Neural progenitor cell (in vitro differentiated cells): ENCODE data around the gene WIPF2. TPM values are rescaled to one million over a fixed set of nuclear protein-coding genes. Genes with fewer than 3 reads are reported as not detected.
"Not testable (repeated sequence)": the region's sequence is repeated elsewhere in the genome, so short reads cannot be mapped to it uniquely, and the experiment has no call there.

Experiments used
- DNase-seq: peaks from one replicate; pipeline ENCODE4 v3.0.0-alpha.2; 2016; ENCODE audit warnings: low spot score
- H2AFZ ChIP-seq: fragments of 200-600 bp; sonication (generic); replicated peaks from 2 replicates; pipeline ENCODE4 v1.6.1; 2016; ENCODE audit warnings: antibody characterized with exemption
- H3F3A ChIP-seq: fragments of 200-600 bp; sonication (generic); 2 replicates; pipeline ENCODE4 v1.6.1; 2016; ENCODE audit warnings: antibody characterized with exemption, low read depth
- H3K27ac ChIP-seq: fragments of 200-600 bp; sonication (generic); 2 replicates; pipeline ENCODE4 v1.5.1; 2016; ENCODE audit warnings: mild to moderate bottlenecking
- H3K27me3 ChIP-seq: fragments of 200-600 bp; sonication (generic); 2 replicates; pipeline ENCODE4 v1.6.1; 2016; ENCODE audit warnings: mild to moderate bottlenecking, moderate library complexity
- H3K36me3 ChIP-seq: fragments of 200-600 bp; sonication (generic); 2 replicates; pipeline ENCODE4 v1.5.1; 2016
- H3K4me1 ChIP-seq: fragments of 200-600 bp; sonication (generic); 2 replicates; pipeline ENCODE4 v1.6.1; 2016; ENCODE audit warnings: mixed run types
- H3K4me2 ChIP-seq: fragments of 200-600 bp; sonication (generic); 2 replicates; pipeline ENCODE4 v1.6.1; 2016
- H3K4me3 ChIP-seq: fragments of 200-600 bp; sonication (generic); 2 replicates; pipeline ENCODE4 v1.5.1; 2016
- H3K79me2 ChIP-seq: fragments of 200-600 bp; sonication (generic); 2 replicates; pipeline ENCODE4 v1.6.1; 2016; ENCODE audit warnings: low read depth
- H3K9ac ChIP-seq: fragments of 200-600 bp; sonication (generic); 2 replicates; pipeline ENCODE4 v1.6.1; 2016
- H3K9me3 ChIP-seq: fragments of 200-600 bp; sonication (generic); 2 replicates; pipeline ENCODE4 v1.5.1; 2016; ENCODE audit warnings: low read depth
- H4K20me1 ChIP-seq: fragments of 200-600 bp; sonication (generic); 2 replicates; pipeline ENCODE4 v1.6.1; 2016; ENCODE audit warnings: low read depth
- H3K27ac Mint-ChIP-seq: 3 replicates; pipeline ENCODE4 v1.8.0; 2021; ENCODE audit warnings: mixed read lengths
- H3K27me3 Mint-ChIP-seq: 2 replicates; pipeline ENCODE4 v1.8.0; 2022; ENCODE audit warnings: low read depth, mild to moderate bottlenecking, inconsistent platforms, moderate library complexity, mixed read lengths; ENCODE audit not compliant: insufficient read depth
- H3K36me3 Mint-ChIP-seq: 3 replicates; pipeline ENCODE4 v1.8.0; 2021; ENCODE audit warnings: mixed read lengths
- H3K4me1 Mint-ChIP-seq: 3 replicates; pipeline ENCODE4 v1.8.0; 2021; ENCODE audit warnings: mixed read lengths
- H3K4me3 Mint-ChIP-seq: 3 replicates; pipeline ENCODE4 v1.8.0; 2021; ENCODE audit warnings: mild to moderate bottlenecking, moderate library complexity, mixed read lengths
- H3K9me3 Mint-ChIP-seq: 3 replicates; pipeline ENCODE4 v1.8.0; 2020; ENCODE audit warnings: mixed read lengths
- CTCF ChIP-seq: fragments of 200-600 bp; sonication (generic); IDR thresholded peaks from 2 replicates; pipeline ENCODE4 v1.5.1; 2017; ENCODE audit warnings: antibody characterized with exemption, mild to moderate bottlenecking
- EZH2 ChIP-seq: fragments of 200-600 bp; sonication (generic); IDR thresholded peaks from 2 replicates; pipeline ENCODE4 v1.6.1; 2017; ENCODE audit warnings: antibody characterized with exemption, mild to moderate bottlenecking, moderate library complexity
- EZH2phosphoT487 ChIP-seq: fragments of 200-600 bp; sonication (generic); IDR thresholded peaks from 2 replicates; pipeline ENCODE4 v1.6.1; 2017; ENCODE audit warnings: antibody characterized with exemption
- total RNA-seq: library from RNA; depleted of rRNA; stranded (reverse); fragments of >200 nt; gene quantifications from 2 replicates; pipeline ENCODE4 v1.2.3, GENCODE V29; 2015; ENCODE audit warnings: low replicate concordance

The WIPF2 gene
- total RNA-seq, 1 donor from 2014 or later: 6.8 TPM

- H3K27ac Mint-ChIP-seq: peak overlapping the region; percentile 4
- TF ChIP-seq EZH2 (peak; percentile 41), CTCF (no peak), EZH2phosphoT487 (no peak)
- H3K4me1 Mint-ChIP-seq: peaks cover 31% of the 10 kb centered on the region
- Histone ChIP-seq H3K4me1 (peaks cover 4% of the 10 kb centered on the region), H3K4me3 (peak overlapping the region; percentile 99), H3K4me2 (peak overlapping the region; percentile 93), H3F3A (peaks cover 39% of the 10 kb centered on the region), H3K27me3 (no peaks in the 10 kb centered on the region), H4K20me1 (peaks cover 9% of the 10 kb centered on the region), H3K9ac (peak overlapping the region; percentile 35), H3K79me2 (peaks cover 41% of the 10 kb centered on the region), H2AFZ (peak overlapping the region; percentile 86), H3K9me3 (no peaks in the 10 kb centered on the region), H3K36me3 (no peaks in the 10 kb centered on the region), H3K27ac (peak overlapping the region; percentile 81)
- H3K36me3 Mint-ChIP-seq: peaks cover 4% of the 10 kb centered on the region
- peak overlapping the region; percentile 93 for H3K4me3 Mint-ChIP-seq
- peaks cover 2% of the 10 kb centered on the region for H3K27me3 Mint-ChIP-seq
- no peaks in the 10 kb centered on the region for H3K9me3 Mint-ChIP-seq
- no peak for DNase-seq
Observed at GRCh38 chr17:40219594-40220338, 662 bp downstream of the WIPF2 start.

GRCh38 chr17:40224718-40225550, 5.8 kb downstream of the WIPF2 start:
- Histone ChIP-seq H3F3A (peaks cover 17% of the 10 kb centered on the region), H3K79me2 (peaks cover 78% of the 10 kb centered on the region), H4K20me1 (peaks cover 15% of the 10 kb centered on the region), H3K36me3 (no peaks in the 10 kb centered on the region), H3K9me3 (no peaks in the 10 kb centered on the region), H3K4me3 (no peak overlapping the region), H3K9ac (no peak overlapping the region), H2AFZ (no peak overlapping the region), H3K27ac (peak overlapping the region; percentile 37), H3K4me1 (peaks cover 4% of the 10 kb centered on the region), H3K27me3 (no peaks in the 10 kb centered on the region), H3K4me2 (no peak overlapping the region)
- H3K27ac Mint-ChIP-seq: peak overlapping the region; percentile 62
- no peak for DNase-seq
- TF ChIP-seq EZH2 (no peak), EZH2phosphoT487 (no peak), CTCF (no peak)
- H3K27me3 Mint-ChIP-seq: peaks cover 2% of the 10 kb centered on the region
- peak overlapping the region; percentile 28 for H3K4me3 Mint-ChIP-seq
- H3K36me3 Mint-ChIP-seq: peaks cover 13% of the 10 kb centered on the region
- peaks cover 27% of the 10 kb centered on the region for H3K4me1 Mint-ChIP-seq
- no peaks in the 10 kb centered on the region for H3K9me3 Mint-ChIP-seq

GRCh38 chr17:40229146-40229545, 10.0 kb downstream of the WIPF2 start:
- Mint-ChIP-seq H3K4me1 (peaks cover 15% of the 10 kb centered on the region), H3K36me3 (peaks cover 23% of the 10 kb centered on the region)
- H3K4me3 ChIP-seq, H3K4me2 ChIP-seq, H3K27me3 ChIP-seq, H3K4me3 Mint-ChIP-seq, H3K9me3 Mint-ChIP-seq, H3K27me3 Mint-ChIP-seq, H3K27ac Mint-ChIP-seq, H3K9ac ChIP-seq, H3K36me3 ChIP-seq, H2AFZ ChIP-seq, H3K4me1 ChIP-seq, DNase-seq, H3F3A ChIP-seq, H3K27ac ChIP-seq, H3K9me3 ChIP-seq: not testable (repeated sequence)
- Histone ChIP-seq H3K79me2 (peaks cover 68% of the 10 kb centered on the region), H4K20me1 (peaks cover 13% of the 10 kb centered on the region)
